BJ (cell line): Measurements from ENCODE around the gene AXIN1. TPM values are rescaled to one million over a fixed set of nuclear protein-coding genes. Genes with fewer than 3 reads are reported as not detected.

Source experiments
- CTCF ChIA-PET: fragments of 350-600 bp; formaldehyde crosslinking; extraction: SDS; loops from one replicate; lab custom pipeline; 2021; ENCODE audit warnings: antibody characterized with exemption, inconsistent platforms; lab: Yijun Ruan, JAX
- POLR2A ChIA-PET: fragments of 300-600 bp; sonication (Branson Sonifier 250); formaldehyde crosslinking; extraction: SDS; loops from one replicate; lab custom pipeline; 2021; ENCODE audit warnings: antibody characterized with exemption; lab: Charles Lee
- DNase-seq: peaks from one replicate; pipeline ENCODE4 v3.0.0-alpha.2; 2011; ENCODE audit warnings: low read depth
- H3K27me3 ChIP-seq: 2 replicates; pipeline ENCODE4 v1.6.0; 2011; ENCODE audit warnings: low read length; ENCODE audit not compliant: control insufficient read depth, insufficient read depth
- H3K36me3 ChIP-seq: 2 replicates; pipeline ENCODE4 v1.5.1; 2011; ENCODE audit warnings: low read length; ENCODE audit not compliant: control insufficient read depth, insufficient read depth
- H3K4me3 ChIP-seq: 2 replicates; pipeline ENCODE4 v1.5.1; 2011; ENCODE audit warnings: low read depth, mild to moderate bottlenecking, control low read depth, low read length
- CTCF ChIP-seq: IDR thresholded peaks from 2 replicates; pipeline ENCODE4 v1.5.1; 2011; ENCODE audit warnings: low read depth, mild to moderate bottlenecking, control low read depth, inconsistent platforms, low read length, moderate library complexity; ENCODE audit not compliant: insufficient read depth
- polyA plus RNA-seq: library from polyadenylated mRNA; depleted of rRNA; stranded (reverse); fragments of >200 nt; gene quantifications from 2 replicates; pipeline ENCODE4 v1.2.3, GENCODE V29; 2011

Gene AXIN1
- polyA plus RNA-seq, 1 experiment = 4.3 TPM

- ChIA-PET POLR2A (no interaction called here), CTCF (no interaction called here)
- no peak for TF ChIP-seq CTCF
- Histone ChIP-seq H3K36me3 (peaks cover 7% of the 10 kb centered on the region), H3K4me3 (no peak overlapping the region), H3K27me3 (no peaks in the 10 kb centered on the region)
- no peak for DNase-seq
These were observed 86.0 kb downstream of the AXIN1 start for GRCh38 chr16:266258-267164.

GRCh38 chr16:265711-266110 lies 86.8 kb downstream of the AXIN1 start:
- Histone ChIP-seq H3K4me3 (no peak overlapping the region), H3K36me3 (peaks cover 7% of the 10 kb centered on the region), H3K27me3 (no peaks in the 10 kb centered on the region)
- CTCF ChIA-PET = no interaction called here
- no peak for DNase-seq
- POLR2A ChIA-PET = no interaction called here
- TF ChIP-seq CTCF = no peak

- CTCF ChIA-PET = no interaction called here
- TF ChIP-seq CTCF = no peak
- POLR2A ChIA-PET = no interaction called here
- Histone ChIP-seq H3K27me3 (no peaks in the 10 kb centered on the region), H3K36me3 (peaks cover 11% of the 10 kb centered on the region), H3K4me3 (no peak overlapping the region)
- no peak for DNase-seq
These were observed 87.5 kb downstream of the AXIN1 start for GRCh38 chr16:265002-265529.

- Histone ChIP-seq H3K27me3 (no peaks in the 10 kb centered on the region), H3K4me3 (no peak overlapping the region), H3K36me3 (peaks cover 13% of the 10 kb centered on the region)
- CTCF ChIA-PET = no interaction called here
- TF ChIP-seq CTCF = no peak
- POLR2A ChIA-PET = no interaction called here
- DNase-seq = no peak
These were observed 88.0 kb downstream of the AXIN1 start for GRCh38 chr16:264440-264951.

- no peak for DNase-seq
- Histone ChIP-seq H3K27me3 (no peaks in the 10 kb centered on the region), H3K4me3 (no peak overlapping the region), H3K36me3 (peaks cover 13% of the 10 kb centered on the region)
- ChIA-PET POLR2A (no interaction called here), CTCF (no interaction called here)
- no peak for TF ChIP-seq CTCF
These were observed 88.6 kb downstream of the AXIN1 start for GRCh38 chr16:263944-264343.
